Activated CD4-positive, alpha-beta T cell treated with anti-CD3 and anti-CD28 coated beads, Interleukin-2, Interleukin-6, amounts not matched to agents 100 ng/mL and 50 ng/mL, durations not matched to agents 16 hours and 8 hours (primary cell): ENCODE data around the gene FOXL1.

Source experiments
- DNase-seq: peaks from one replicate; pipeline ENCODE4 v3.0.0-alpha.2; 2020

FOXL1 gene

GRCh38 chr16:86549076-86549892 is 29.1 kb upstream of the FOXL1 start:
- DNase-seq: peak; percentile 64

- DNase-seq: no peak
Observed at GRCh38 chr16:86549893-86550190, 28.5 kb upstream of the FOXL1 start.

DNA sequence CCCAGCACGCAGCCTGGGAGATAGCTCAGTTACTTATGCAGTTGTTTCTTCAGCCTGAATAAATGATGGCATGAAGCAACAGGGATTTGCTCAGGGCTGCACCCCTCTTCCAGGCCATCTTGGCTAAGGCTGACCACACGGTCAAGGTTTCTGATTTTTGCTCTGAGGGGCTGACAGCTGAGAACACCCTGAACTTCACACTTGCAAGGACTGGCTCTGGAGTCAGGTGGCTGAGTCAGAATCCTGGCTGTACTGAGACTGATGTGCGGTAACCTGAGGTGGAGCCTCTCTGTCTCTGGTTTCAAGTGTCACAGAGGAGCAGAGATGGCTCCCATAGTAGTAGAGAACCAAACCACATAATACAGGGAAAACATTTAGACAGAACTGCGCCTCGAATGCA is 28.1 kb upstream of the FOXL1 start:
- no peak for DNase-seq

DNA sequence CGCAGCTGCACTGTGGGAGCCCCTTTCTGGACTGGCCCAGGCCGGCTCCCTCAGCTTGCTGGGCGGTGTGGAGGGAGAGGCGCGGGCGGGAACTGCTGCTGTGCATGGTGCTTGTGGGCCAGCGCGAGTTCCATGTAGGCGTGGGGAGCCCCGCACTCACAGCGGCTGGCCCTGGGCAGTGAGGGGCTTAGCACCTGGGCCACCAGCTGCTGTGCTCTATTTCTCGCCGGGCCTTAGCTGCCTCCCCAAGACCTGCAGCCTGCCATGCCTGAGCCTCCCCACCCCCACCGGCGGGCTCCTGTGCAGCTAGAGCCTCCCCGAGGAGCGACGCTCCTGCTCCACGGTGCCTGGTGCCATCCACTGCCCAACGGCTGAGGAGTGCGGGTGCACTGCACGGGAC is 25.0 kb upstream of the FOXL1 start:
- no peak for DNase-seq

DNA sequence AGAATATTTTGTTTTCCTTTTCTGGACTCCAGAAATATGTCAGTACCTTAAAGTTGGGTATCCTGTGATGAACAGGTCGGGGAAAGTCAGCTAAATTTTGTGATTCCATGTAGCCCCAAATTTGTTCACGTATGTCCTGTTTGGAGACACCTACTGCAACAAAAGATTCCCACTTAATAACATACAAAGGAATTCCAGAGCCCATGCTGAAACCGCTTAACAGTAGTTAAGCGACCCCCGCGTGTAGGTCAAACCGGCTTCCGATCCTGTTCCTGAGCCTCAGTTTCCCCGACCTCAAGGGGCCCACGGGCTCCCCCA is 23.8 kb upstream of the FOXL1 start:
- DNase-seq: no peak

GRCh38 chr16:86554917-86555703 is 23.2 kb upstream of the FOXL1 start, which contains the start of gene MTHFSD:
MTHFSD (minus strand) TSS chr16:86555235; CDS start chr16:86555184, 51 bp downstream.
- peak; percentile 97 for DNase-seq

GRCh38 chr16:86555704-86556075 is 22.7 kb upstream of the FOXL1 start:
- DNase-seq: no peak

DNA sequence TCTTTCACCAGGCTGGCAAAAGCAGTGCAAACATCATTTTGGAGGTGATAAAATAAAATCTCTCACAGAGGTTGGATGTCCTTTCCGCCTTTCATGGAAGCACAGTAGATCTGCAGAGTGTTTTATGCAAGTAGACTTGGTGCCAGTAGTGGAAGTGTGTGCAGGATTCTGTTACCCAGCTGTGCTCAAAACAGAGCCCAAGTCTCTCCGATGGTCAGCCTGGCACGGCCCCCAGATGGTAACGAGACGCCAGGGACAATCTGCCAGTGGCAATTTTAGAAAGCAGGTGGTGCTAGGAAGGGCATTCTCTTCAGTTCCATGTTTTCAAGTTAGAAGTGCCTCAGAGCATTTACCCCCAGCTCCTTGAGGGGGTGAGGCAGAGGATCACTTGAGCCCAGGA is 21.8 kb upstream of the FOXL1 start:
- no peak for DNase-seq

- no peak for DNase-seq
Observed at GRCh38 chr16:86557587-86557986, 20.8 kb upstream of the FOXL1 start.

DNA sequence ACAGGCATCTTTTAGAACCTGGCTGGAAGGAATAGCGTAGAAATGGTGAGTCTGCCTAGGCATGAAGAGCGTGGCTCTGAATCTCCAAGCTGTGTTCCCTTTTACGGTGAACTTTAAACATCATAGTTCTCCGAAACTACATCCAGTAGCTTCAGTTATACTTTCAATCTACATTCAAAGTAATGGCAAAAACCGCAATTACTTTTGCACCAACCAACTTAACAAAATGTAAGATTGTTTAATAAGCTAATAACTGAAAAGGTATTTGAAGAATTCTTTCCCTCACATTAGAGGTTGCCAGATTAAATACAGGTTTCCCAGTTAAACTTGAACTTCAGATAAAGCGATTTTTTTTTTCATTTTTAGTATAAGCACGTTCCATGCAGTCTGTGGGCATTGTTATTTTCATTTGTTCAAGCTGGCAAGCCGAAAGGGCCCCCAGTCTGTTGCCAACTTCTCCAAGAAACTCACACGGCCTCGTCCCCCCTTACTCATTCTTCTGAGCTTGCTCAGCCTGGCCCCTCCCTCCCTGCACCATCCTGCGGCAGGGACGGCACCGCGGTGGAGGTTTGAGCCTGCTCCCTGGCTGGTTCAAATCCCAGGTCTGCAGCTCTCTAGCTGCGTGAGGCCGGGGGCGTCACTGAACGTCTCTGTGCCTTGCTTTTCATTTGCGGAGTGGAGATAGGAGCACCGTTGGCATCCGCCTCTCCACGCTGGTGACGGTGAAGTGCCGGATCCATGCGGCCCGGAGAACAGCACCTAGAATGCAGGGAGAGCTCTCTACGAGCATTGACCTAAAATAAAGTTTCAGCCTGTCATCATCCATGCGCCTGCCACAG is 19.8 kb upstream of the FOXL1 start:
- no peak for DNase-seq

GRCh38 chr16:86559802-86560305 is 18.5 kb upstream of the FOXL1 start:
- no peak for DNase-seq

GRCh38 chr16:86562356-86562755 is 16.0 kb upstream of the FOXL1 start:
- DNase-seq: no peak

DNA sequence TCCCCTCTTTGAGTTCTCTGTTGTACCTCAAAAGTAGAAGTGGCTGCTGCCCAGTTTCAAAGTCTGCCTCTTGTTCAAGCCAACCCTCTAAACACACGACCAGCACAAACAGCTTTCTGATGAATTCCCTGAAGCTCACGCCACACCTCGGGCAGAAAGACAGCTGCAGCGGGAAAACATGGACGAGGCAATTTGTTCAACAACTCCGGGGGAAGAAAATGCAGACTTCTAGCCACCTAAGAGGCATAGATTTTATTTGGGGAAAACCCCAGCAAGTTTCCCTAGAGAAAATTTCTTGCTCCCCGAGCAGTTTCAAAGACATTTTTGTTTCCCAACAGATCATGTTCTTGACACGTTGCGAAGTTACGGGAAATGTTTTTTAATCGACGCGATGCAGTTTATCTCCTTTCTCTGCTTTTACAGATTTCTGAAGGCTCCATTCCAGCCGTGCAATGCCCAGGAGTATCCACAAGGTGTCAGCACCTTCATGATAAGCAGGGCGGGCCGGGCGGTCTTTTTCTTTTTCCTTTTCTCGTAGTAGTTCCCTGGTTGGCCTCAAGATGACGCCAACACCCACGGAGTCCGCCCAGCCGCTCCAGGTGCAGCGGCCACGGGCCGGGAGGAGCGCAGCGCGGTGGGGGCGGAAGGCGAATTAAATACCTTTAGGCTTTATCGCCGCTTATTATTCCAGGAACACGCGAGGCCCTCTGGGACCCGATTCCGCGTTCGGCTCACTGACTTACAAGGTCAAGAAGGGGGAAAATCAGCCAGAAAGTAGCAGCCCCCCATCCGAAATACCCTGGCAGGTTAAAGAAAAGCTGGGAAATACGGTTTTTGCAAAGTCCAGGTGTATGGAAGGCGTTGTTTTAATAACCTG is 14.6 kb upstream of the FOXL1 start:
- peak; percentile 90 for DNase-seq

GRCh38 chr16:86565181-86565631 is 13.1 kb upstream of the FOXL1 start:
- no peak for DNase-seq

GRCh38 chr16:86565644-86566511 is 12.5 kb upstream of the FOXL1 start:
- no peak for DNase-seq

GRCh38 chr16:86566601-86566965 is 11.8 kb upstream of the FOXL1 start, which contains the start of gene FOXC2:
FOXC2 (plus strand) TSS chr16:86566829; CDS start chr16:86567336, 507 bp downstream.
- peak; percentile 42 for DNase-seq

GRCh38 chr16:86566966-86567700 is 11.2 kb upstream of the FOXL1 start:
- no peak for DNase-seq

GRCh38 chr16:86567701-86568581 is 10.4 kb upstream of the FOXL1 start:
- no peak for DNase-seq
